WTC11 (cell line): ENCODE results near the gene MEF2D. TPM values are rescaled to one million over a fixed set of nuclear protein-coding genes. Genes with fewer than 3 reads are reported as not detected.

Experiments
- ATAC-seq: fragments of 200-7000 bp; cut with Tn5 transposase; 2 replicates; pipeline ENCODE4 v1.10.0; 2021; ENCODE audit warnings: mild to moderate bottlenecking, moderate library complexity
- CTCF ChIA-PET: fragments of 300-600 bp; sonication (Branson Sonifier 250); formaldehyde crosslinking; loops from one replicate; lab custom pipeline; 2021; ENCODE audit warnings: antibody characterized with exemption; lab: Charles Lee
- POLR2A ChIA-PET: fragments of 350-600 bp; sonication (Branson Sonifier 250); formaldehyde crosslinking; loops from one replicate; lab custom pipeline; 2021; ENCODE audit warnings: antibody characterized with exemption; lab: Charles Lee
- DNase-seq: peaks from one replicate; pipeline ENCODE4 v3.0.0; 2021; ENCODE audit warnings: low spot score
- H3K27ac Mint-ChIP-seq: 2 replicates; pipeline ENCODE4 v1.8.0; 2021; ENCODE audit warnings: mixed read lengths
- H3K27me3 Mint-ChIP-seq: 2 replicates; pipeline ENCODE4 v1.8.0; 2021; ENCODE audit warnings: low read depth, mild to moderate bottlenecking, moderate library complexity, mixed read lengths
- H3K36me3 Mint-ChIP-seq: 2 replicates; pipeline ENCODE4 v1.8.0; 2021; ENCODE audit warnings: mixed read lengths
- H3K4me1 Mint-ChIP-seq: 2 replicates; pipeline ENCODE4 v1.8.0; 2022; ENCODE audit warnings: mixed read lengths
- H3K4me3 Mint-ChIP-seq: 2 replicates; pipeline ENCODE4 v1.8.0; 2021; ENCODE audit warnings: mild to moderate bottlenecking, moderate library complexity, mixed read lengths
- H3K9me3 Mint-ChIP-seq: 2 replicates; pipeline ENCODE4 v1.8.0; 2021; ENCODE audit warnings: mixed read lengths
- AR ChIP-seq: fragments of 250-450 bp; sonication (Bioruptor Pico); IDR thresholded peaks from 2 replicates; pipeline ENCODE4 v1.9.0; 2021; ENCODE audit warnings: mild to moderate bottlenecking
- CBFB ChIP-seq: sonication (generic); formaldehyde crosslinking; IDR thresholded peaks from 2 replicates; pipeline ENCODE4 v1.8.1; 2022; ENCODE audit warnings: mild to moderate bottlenecking, low read depth, missing genetic modification reagents
- CREB1 ChIP-seq: sonication (generic); formaldehyde crosslinking; IDR thresholded peaks from 2 replicates; pipeline ENCODE4 v1.8.0; 2023; ENCODE audit warnings: mild to moderate bottlenecking, missing genetic modification reagents
- EMX1 ChIP-seq: fragments of 250-450 bp; sonication (Bioruptor Pico); IDR thresholded peaks from 2 replicates; pipeline ENCODE4 v1.8.0; 2021; ENCODE audit warnings: mild to moderate bottlenecking
- JUN ChIP-seq: sonication (generic); formaldehyde crosslinking; IDR thresholded peaks from 2 replicates; pipeline ENCODE4 v1.8.0; 2023; ENCODE audit warnings: mild to moderate bottlenecking, missing genetic modification reagents
- KAT7 ChIP-seq: sonication (generic); formaldehyde crosslinking; IDR thresholded peaks from 2 replicates; pipeline ENCODE4 v1.8.1; 2023; ENCODE audit warnings: missing genetic modification reagents, mild to moderate bottlenecking, borderline replicate concordance
- PRRX2 ChIP-seq: fragments of 250-450 bp; sonication (Bioruptor Pico); IDR thresholded peaks from 2 replicates; pipeline ENCODE4 v1.8.0; 2021; ENCODE audit warnings: mild to moderate bottlenecking
- RORB ChIP-seq: fragments of 250-450 bp; sonication (Bioruptor Pico); IDR thresholded peaks from 2 replicates; pipeline ENCODE4 v1.9.0; 2021; ENCODE audit warnings: mild to moderate bottlenecking
- SP1 ChIP-seq: sonication (generic); formaldehyde crosslinking; conservative IDR thresholded peaks from 2 replicates; pipeline ENCODE4 v1.8.1; 2022; ENCODE audit warnings: missing genetic modification reagents
- TEAD1 ChIP-seq: sonication (generic); formaldehyde crosslinking; IDR thresholded peaks from 2 replicates; pipeline ENCODE4 v1.8.0; 2022; ENCODE audit warnings: mild to moderate bottlenecking, missing genetic modification reagents
- USF1 ChIP-seq: sonication (generic); formaldehyde crosslinking; IDR thresholded peaks from 2 replicates; pipeline ENCODE4 v1.8.0; 2022; ENCODE audit warnings: mild to moderate bottlenecking, missing genetic modification reagents
- ZBTB43 ChIP-seq: sonication (generic); formaldehyde crosslinking; IDR thresholded peaks from 2 replicates; pipeline ENCODE4 v1.8.1; 2023; ENCODE audit warnings: mild to moderate bottlenecking, missing genetic modification reagents
- ZNF121 ChIP-seq: sonication (generic); formaldehyde crosslinking; IDR thresholded peaks from 2 replicates; pipeline ENCODE4 v1.8.0; 2023; ENCODE audit warnings: missing genetic modification reagents
- ZNF138 ChIP-seq: sonication (generic); formaldehyde crosslinking; conservative IDR thresholded peaks from 2 replicates; pipeline ENCODE4 v1.8.1; 2022; ENCODE audit warnings: mild to moderate bottlenecking, moderate library complexity, missing genetic modification reagents
- ZNF671 ChIP-seq: fragments of 250-450 bp; sonication (Bioruptor Pico); IDR thresholded peaks from 2 replicates; pipeline ENCODE4 v1.8.0; 2021; ENCODE audit warnings: mild to moderate bottlenecking
- total RNA-seq: library from RNA; stranded (reverse); gene quantifications from 3 replicates; pipeline ENCODE4 v1.2.3, GENCODE V29; 2021
- TF ChIP-seq, protein P1 (sequence below): sonication (generic); formaldehyde crosslinking; IDR thresholded peaks from 2 replicates; pipeline ENCODE4 v1.8.1; 2022; ENCODE audit warnings: low read depth, missing genetic modification reagents, borderline replicate concordance
- TF ChIP-seq, protein P2 (sequence below): sonication (generic); formaldehyde crosslinking; IDR thresholded peaks from 2 replicates; pipeline ENCODE4 v1.8.0; 2022; ENCODE audit warnings: mild to moderate bottlenecking, missing genetic modification reagents

MEF2D gene
- total RNA-seq, 1 experiment from 2014 or later: 24.1 TPM

DNA sequence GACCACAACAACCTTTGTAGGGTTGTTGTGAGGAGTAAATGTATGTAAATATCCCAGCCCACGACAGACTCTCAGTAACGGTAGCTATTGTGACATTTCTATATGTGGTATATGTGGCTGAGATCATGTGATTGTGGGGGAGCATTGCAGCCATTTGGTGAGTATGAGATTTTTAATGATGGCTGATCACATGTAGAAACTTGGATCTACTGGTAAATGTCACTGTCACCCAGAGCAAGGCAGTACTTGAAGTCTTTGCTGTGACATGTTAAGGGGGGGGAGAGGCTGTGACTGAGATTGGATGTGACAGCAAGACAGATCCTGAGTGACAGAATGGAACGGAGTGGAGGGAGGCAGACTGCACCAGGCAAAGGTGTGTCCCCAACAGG is 23.9 kb upstream of the MEF2D start (continued):
- TF ChIP-seq, protein P1, sequence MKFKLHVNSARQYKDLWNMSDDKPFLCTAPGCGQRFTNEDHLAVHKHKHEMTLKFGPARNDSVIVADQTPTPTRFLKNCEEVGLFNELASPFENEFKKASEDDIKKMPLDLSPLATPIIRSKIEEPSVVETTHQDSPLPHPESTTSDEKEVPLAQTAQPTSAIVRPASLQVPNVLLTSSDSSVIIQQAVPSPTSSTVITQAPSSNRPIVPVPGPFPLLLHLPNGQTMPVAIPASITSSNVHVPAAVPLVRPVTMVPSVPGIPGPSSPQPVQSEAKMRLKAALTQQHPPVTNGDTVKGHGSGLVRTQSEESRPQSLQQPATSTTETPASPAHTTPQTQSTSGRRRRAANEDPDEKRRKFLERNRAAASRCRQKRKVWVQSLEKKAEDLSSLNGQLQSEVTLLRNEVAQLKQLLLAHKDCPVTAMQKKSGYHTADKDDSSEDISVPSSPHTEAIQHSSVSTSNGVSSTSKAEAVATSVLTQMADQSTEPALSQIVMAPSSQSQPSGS (CRISPR knock-in tag): no peak
- TF ChIP-seq CREB1 (CRISPR knock-in tag) (no peak), TEAD1 (CRISPR knock-in tag) (no peak)
- TF ChIP-seq, protein P2, sequence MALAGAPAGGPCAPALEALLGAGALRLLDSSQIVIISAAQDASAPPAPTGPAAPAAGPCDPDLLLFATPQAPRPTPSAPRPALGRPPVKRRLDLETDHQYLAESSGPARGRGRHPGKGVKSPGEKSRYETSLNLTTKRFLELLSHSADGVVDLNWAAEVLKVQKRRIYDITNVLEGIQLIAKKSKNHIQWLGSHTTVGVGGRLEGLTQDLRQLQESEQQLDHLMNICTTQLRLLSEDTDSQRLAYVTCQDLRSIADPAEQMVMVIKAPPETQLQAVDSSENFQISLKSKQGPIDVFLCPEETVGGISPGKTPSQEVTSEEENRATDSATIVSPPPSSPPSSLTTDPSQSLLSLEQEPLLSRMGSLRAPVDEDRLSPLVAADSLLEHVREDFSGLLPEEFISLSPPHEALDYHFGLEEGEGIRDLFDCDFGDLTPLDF (CRISPR knock-in tag): no peak

DNA sequence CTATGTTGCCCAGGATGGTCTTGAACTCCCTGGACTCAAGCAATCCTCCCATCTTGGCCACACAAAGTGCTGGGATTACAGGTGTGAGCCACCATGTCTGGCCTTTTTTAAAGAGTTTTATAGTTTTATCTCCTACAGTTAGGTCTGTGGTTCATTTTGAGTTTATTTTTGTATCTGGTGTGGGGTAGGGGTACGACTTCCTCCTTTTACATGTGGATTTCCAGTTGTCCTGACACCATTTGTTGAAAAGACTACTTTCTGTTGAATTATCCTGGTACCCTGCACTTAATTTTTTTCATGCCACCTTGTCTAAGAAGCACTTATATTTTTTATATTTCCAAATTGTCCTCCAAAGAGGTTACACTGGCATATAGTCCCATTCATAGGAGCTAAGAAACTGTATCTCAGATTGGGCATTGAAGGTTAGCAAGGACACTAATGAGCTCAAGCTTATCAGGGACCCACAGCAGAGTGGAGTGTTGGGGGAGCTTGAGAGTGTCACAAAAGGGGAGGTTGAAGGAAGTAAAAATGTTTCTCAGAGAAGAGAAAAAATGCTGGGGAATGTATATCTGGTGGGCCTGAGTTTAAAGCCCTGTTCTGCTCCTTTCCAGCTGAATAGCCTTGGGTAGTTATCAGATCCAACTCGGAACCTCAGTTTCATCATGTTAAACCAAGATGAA is 23.4 kb upstream of the MEF2D start:
- no peak overlapping the region for H3K4me3 Mint-ChIP-seq
- no peak for DNase-seq
- no peaks in the 10 kb centered on the region for H3K9me3 Mint-ChIP-seq
- no peak overlapping the region for H3K27ac Mint-ChIP-seq
- TF ChIP-seq ZBTB43 (CRISPR knock-in tag) (no peak), ZNF138 (CRISPR knock-in tag) (no peak), SP1 (no peak), ZNF671 (CRISPR knock-in tag) (no peak), USF1 (CRISPR knock-in tag) (no peak), CBFB (CRISPR knock-in tag) (no peak), AR (CRISPR knock-in tag) (no peak), JUN (CRISPR knock-in tag) (no peak), EMX1 (CRISPR knock-in tag) (no peak), PRRX2 (CRISPR knock-in tag) (no peak), RORB (no peak), KAT7 (CRISPR knock-in tag) (no peak), CREB1 (CRISPR knock-in tag) (no peak), ZNF121 (CRISPR knock-in tag) (no peak)
- TF ChIP-seq, protein P2 (CRISPR knock-in tag): no peak
- H3K36me3 Mint-ChIP-seq: peaks cover 22% of the 10 kb centered on the region
- ChIA-PET POLR2A (interaction anchor here (1.4 kb wide), 1 partner anchor 23 kb away, joined by 4 read pairs; the partner anchor contains the start of gene MEF2D), CTCF (interaction anchor here (0.6 to 7.4 kb wide), 5 partner anchors 23 to 360 kb away, joined by 3 to 73 read pairs (median 4); partner anchors contain the start of gene MEF2D)
- H3K27me3 Mint-ChIP-seq: no peaks in the 10 kb centered on the region
- no peak for ATAC-seq
- H3K4me1 Mint-ChIP-seq: peaks cover 23% of the 10 kb centered on the region
